NCI-H1048 (cell line): ENCODE results near the gene HIVEP3.

Source experiments
- DNase-seq: peaks from one replicate; lab custom pipeline; 2025; lab: John Stamatoyannopoulos, UW

Gene HIVEP3

GRCh38 chr1:41682845-41683625, 235.7 kb downstream of the HIVEP3 start:
- no peak for DNase-seq

GRCh38 chr1:41682149-41682548, 236.6 kb downstream of the HIVEP3 start:
- DNase-seq = no peak

GRCh38 chr1:41681331-41682098, 237.2 kb downstream of the HIVEP3 start:
- DNase-seq = no peak

- no peak for DNase-seq
Observed at GRCh38 chr1:41679994-41680393, 238.7 kb downstream of the HIVEP3 start.

- no peak for DNase-seq
Observed at GRCh38 chr1:41679531-41679930, 239.2 kb downstream of the HIVEP3 start.

- DNase-seq = no peak
Observed at GRCh38 chr1:41678111-41678878, 240.4 kb downstream of the HIVEP3 start.

- no peak for DNase-seq
Observed at GRCh38 chr1:41677620-41678019, 241.1 kb downstream of the HIVEP3 start.

GRCh38 chr1:41675401-41675800, 243.3 kb downstream of the HIVEP3 start:
- DNase-seq = no peak

- DNase-seq = no peak
Observed at GRCh38 chr1:41674522-41674921, 244.2 kb downstream of the HIVEP3 start.

GRCh38 chr1:41673806-41674205, 244.9 kb downstream of the HIVEP3 start:
- no peak for DNase-seq

- no peak for DNase-seq
Observed at GRCh38 chr1:41673378-41673777, 245.3 kb downstream of the HIVEP3 start.

- no peak for DNase-seq
Observed at GRCh38 chr1:41672641-41673361, 245.9 kb downstream of the HIVEP3 start.

- DNase-seq = no peak
Observed at GRCh38 chr1:41672173-41672572, 246.5 kb downstream of the HIVEP3 start.

GRCh38 chr1:41671116-41671755, 247.5 kb downstream of the HIVEP3 start:
- no peak for DNase-seq

GRCh38 chr1:41670217-41670957, 248.3 kb downstream of the HIVEP3 start:
- DNase-seq = no peak

GRCh38 chr1:41668967-41669366, 249.8 kb downstream of the HIVEP3 start:
- no peak for DNase-seq

GRCh38 chr1:41668054-41668660, 250.6 kb downstream of the HIVEP3 start:
- no peak for DNase-seq

GRCh38 chr1:41666981-41667631, 251.6 kb downstream of the HIVEP3 start:
- no peak for DNase-seq
